Measurements from ENCODE around the gene MGMT.

Gene MGMT

DNA sequence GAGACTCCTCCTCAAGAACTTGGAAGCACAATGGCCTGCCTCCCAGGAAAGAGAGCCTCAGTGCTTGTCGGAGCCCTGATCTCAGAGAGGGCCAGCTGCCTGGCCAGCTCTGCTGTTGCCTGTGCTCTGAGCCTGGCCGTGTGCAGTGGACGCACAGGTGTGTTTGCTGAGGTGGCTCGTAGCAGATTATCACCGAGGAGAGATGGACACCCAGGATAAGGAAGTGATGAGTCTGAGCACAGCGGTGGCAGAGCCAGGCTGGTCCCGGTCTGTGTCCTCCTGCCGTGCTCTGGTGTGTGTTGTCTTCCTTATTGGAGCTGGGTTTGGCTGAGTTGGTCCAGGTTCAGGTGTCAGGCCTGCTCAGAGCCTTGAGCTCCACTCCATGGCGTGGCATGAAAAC lies 288.6 kb downstream of the MGMT start:
- no peak for TF ChIP-seq GABPA (IDR thresholded peaks at IDR 0.05; ENCODE audit: low read depth)
- TF ChIP-seq POLR2AphosphoS5 (IDR thresholded peaks at IDR 0.05; ENCODE audit: low read depth) = no peak
- TF ChIP-seq, protein P1, sequence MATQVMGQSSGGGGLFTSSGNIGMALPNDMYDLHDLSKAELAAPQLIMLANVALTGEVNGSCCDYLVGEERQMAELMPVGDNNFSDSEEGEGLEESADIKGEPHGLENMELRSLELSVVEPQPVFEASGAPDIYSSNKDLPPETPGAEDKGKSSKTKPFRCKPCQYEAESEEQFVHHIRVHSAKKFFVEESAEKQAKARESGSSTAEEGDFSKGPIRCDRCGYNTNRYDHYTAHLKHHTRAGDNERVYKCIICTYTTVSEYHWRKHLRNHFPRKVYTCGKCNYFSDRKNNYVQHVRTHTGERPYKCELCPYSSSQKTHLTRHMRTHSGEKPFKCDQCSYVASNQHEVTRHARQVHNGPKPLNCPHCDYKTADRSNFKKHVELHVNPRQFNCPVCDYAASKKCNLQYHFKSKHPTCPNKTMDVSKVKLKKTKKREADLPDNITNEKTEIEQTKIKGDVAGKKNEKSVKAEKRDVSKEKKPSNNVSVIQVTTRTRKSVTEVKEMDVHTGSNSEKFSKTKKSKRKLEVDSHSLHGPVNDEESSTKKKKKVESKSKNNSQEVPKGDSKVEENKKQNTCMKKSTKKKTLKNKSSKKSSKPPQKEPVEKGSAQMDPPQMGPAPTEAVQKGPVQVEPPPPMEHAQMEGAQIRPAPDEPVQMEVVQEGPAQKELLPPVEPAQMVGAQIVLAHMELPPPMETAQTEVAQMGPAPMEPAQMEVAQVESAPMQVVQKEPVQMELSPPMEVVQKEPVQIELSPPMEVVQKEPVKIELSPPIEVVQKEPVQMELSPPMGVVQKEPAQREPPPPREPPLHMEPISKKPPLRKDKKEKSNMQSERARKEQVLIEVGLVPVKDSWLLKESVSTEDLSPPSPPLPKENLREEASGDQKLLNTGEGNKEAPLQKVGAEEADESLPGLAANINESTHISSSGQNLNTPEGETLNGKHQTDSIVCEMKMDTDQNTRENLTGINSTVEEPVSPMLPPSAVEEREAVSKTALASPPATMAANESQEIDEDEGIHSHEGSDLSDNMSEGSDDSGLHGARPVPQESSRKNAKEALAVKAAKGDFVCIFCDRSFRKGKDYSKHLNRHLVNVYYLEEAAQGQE (IDR thresholded peaks at IDR 0.05; ENCODE audit: insufficient replicate concordance, low read depth) = no peak
- TF ChIP-seq SPI1 (IDR thresholded peaks at IDR 0.05; ENCODE audit: borderline replicate concordance, low read depth) = no peak
- TF ChIP-seq, protein P2, sequence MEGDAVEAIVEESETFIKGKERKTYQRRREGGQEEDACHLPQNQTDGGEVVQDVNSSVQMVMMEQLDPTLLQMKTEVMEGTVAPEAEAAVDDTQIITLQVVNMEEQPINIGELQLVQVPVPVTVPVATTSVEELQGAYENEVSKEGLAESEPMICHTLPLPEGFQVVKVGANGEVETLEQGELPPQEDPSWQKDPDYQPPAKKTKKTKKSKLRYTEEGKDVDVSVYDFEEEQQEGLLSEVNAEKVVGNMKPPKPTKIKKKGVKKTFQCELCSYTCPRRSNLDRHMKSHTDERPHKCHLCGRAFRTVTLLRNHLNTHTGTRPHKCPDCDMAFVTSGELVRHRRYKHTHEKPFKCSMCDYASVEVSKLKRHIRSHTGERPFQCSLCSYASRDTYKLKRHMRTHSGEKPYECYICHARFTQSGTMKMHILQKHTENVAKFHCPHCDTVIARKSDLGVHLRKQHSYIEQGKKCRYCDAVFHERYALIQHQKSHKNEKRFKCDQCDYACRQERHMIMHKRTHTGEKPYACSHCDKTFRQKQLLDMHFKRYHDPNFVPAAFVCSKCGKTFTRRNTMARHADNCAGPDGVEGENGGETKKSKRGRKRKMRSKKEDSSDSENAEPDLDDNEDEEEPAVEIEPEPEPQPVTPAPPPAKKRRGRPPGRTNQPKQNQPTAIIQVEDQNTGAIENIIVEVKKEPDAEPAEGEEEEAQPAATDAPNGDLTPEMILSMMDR (IDR thresholded peaks at IDR 0.05; ENCODE audit: insufficient read depth, low read length) = no peak
- Histone ChIP-seq H3K27me3 (ENCODE audit: insufficient read depth, poor library complexity, severe bottlenecking) (no peaks in the 10 kb centered on the region), H3K27ac (replicated peaks) (no peak overlapping the region), H3K4me3 (replicated peaks; ENCODE audit: insufficient read depth, low read length) (no peak overlapping the region)
- DNase-seq (ENCODE audit: low read depth in 1 of 2, low spot score in 1 of 2) = no peak

DNA sequence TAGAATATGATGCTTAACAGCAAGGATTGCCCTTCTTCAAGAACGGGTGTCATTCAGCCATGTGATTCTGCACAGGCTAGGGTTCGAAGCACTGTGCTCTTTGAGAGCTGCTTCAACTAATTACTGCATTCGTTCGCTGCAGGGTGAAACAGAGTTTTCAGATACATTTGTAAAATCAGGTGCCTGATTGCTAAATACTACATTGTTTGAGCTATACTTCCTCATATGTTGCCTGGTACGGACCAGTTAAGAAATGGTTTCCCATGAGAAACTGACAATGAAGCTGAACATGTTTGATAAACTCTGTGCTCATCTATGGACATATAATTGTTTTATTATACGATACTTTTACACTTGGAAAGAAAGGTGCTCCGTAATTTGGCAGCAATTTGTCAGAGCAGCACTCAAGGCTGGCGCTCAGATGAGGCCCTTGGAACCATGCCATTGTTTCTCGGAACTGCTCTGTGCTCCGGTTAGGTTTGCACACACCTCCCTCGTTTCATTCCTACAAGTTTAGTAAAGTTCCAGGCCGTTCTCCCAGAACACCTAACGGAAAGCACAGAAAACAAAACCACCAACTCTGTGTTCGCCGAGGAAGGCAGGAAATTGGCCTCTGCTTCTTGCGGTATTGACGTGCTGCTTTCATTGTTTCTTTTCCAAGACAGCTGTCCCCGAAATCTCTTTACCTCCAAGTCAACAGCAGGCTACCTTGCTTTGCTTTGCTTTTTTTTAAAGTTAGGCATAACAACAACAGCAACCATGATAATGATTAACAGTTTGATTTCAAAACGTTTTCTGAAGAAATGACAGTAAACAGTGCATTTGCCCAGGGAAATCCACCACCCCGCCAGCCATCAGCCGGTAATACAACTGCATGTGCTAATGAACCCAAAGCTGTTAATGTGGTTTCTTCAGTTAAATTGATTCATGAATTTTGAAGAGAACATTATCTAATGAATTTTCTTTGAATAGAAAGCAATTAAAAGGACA lies 290.2 kb downstream of the MGMT start:
- no peaks in the 10 kb centered on the region for H3K27me3 ChIP-seq (ENCODE audit: insufficient read depth, poor library complexity, severe bottlenecking)
- H3K4me3 ChIP-seq (replicated peaks; ENCODE audit: insufficient read depth, low read length) = no peak overlapping the region
- TF ChIP-seq POLR2AphosphoS5 (IDR thresholded peaks at IDR 0.05; ENCODE audit: low read depth) (no peak), GABPA (IDR thresholded peaks at IDR 0.05; ENCODE audit: low read depth) (no peak), SPI1 (IDR thresholded peaks at IDR 0.05; ENCODE audit: borderline replicate concordance, low read depth) (no peak)
- TF ChIP-seq, protein P2 (IDR thresholded peaks at IDR 0.05; ENCODE audit: insufficient read depth, low read length) = no peak
- TF ChIP-seq, protein P1 (IDR thresholded peaks at IDR 0.05; ENCODE audit: insufficient replicate concordance, low read depth) = no peak
- peak in 1 of 2 experiments; percentile 49 for DNase-seq (ENCODE audit: low read depth in 1 of 2, low spot score in 1 of 2)
- peak overlapping the region; percentile 53 for H3K27ac ChIP-seq (replicated peaks)

DNA sequence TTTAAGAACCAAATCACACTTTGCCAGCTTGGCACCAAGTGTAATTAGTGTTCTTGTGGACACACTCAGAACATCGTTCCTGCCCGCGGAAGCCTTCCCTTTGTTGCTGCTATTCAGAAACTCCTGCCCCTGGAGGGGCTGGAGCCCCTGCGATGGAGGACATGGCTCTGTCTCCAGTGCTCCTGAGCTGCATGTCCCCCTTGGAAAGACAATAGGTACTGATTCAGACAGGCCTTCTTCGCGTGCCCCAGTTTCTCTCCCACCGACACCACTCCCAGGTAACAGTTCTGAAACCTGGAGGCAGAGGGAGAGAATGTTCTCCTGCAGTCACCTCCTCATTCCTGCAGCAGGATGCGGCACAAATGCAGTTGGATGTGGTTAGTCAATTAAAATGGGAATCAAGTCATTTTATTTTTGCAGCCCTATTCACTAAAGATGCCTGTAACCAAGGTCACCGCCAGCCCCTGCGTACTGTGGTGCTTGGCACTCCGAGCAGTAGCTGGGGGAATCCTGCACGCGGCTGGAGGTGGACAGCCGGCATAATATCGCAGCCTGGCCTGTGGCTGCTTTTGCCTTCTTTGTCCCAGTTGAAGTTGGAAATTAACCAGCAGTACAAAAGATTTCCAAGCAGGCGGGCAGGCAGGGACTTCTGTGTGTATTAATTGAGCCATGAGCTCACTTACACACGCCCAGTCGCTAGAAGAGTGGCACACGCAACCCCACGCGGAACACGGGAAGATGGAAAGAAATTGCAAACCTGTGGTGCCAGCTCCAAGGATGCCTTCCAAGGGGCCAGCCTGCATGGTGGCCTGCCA lies 291.4 kb downstream of the MGMT start:
- TF ChIP-seq SPI1 (IDR thresholded peaks at IDR 0.05; ENCODE audit: borderline replicate concordance, low read depth) = no peak
- TF ChIP-seq, protein P1 (IDR thresholded peaks at IDR 0.05; ENCODE audit: insufficient replicate concordance, low read depth) = no peak
- TF ChIP-seq GABPA (IDR thresholded peaks at IDR 0.05; ENCODE audit: low read depth) = no peak
- no peak for TF ChIP-seq POLR2AphosphoS5 (IDR thresholded peaks at IDR 0.05; ENCODE audit: low read depth)
- TF ChIP-seq, protein P2 (IDR thresholded peaks at IDR 0.05; ENCODE audit: insufficient read depth, low read length) = no peak
- no peaks in the 10 kb centered on the region for H3K27me3 ChIP-seq (ENCODE audit: insufficient read depth, poor library complexity, severe bottlenecking)
- H3K27ac ChIP-seq (replicated peaks) = no peak overlapping the region
- DNase-seq (ENCODE audit: low read depth in 1 of 2, low spot score in 1 of 2) = no peak
- no peak overlapping the region for H3K4me3 ChIP-seq (replicated peaks; ENCODE audit: insufficient read depth, low read length)
